Measurements from ENCODE around the gene BAK1.

The BAK1 gene

GRCh38 chr6:33607126-33607783 lies 27.2 kb upstream of the BAK1 start:
- Histone ChIP-seq H3K36me3 (replicated peaks) (no peaks in the 10 kb centered on the region), H3K4me3 (ENCODE audit: low read depth, low read length) (no peak overlapping the region), H3K27me3 (replicated peaks) (no peaks in the 10 kb centered on the region), H3K27ac (no peak overlapping the region)
- in situ Hi-C loops (cut with HindIII; ENCODE audit: low pct_ligation_motif_present, low sequenced_read_pairs), result no loop called here
- TF ChIP-seq, protein P1, sequence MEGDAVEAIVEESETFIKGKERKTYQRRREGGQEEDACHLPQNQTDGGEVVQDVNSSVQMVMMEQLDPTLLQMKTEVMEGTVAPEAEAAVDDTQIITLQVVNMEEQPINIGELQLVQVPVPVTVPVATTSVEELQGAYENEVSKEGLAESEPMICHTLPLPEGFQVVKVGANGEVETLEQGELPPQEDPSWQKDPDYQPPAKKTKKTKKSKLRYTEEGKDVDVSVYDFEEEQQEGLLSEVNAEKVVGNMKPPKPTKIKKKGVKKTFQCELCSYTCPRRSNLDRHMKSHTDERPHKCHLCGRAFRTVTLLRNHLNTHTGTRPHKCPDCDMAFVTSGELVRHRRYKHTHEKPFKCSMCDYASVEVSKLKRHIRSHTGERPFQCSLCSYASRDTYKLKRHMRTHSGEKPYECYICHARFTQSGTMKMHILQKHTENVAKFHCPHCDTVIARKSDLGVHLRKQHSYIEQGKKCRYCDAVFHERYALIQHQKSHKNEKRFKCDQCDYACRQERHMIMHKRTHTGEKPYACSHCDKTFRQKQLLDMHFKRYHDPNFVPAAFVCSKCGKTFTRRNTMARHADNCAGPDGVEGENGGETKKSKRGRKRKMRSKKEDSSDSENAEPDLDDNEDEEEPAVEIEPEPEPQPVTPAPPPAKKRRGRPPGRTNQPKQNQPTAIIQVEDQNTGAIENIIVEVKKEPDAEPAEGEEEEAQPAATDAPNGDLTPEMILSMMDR (IDR thresholded peaks at IDR 0.05; ENCODE audit: low read depth, low read length, missing control alignments), result no peak
- DNase-seq, result no peak

- no peaks in the 10 kb centered on the region for H3K27me3 ChIP-seq (replicated peaks)
- TF ChIP-seq, protein P1 (IDR thresholded peaks at IDR 0.05; ENCODE audit: low read depth, low read length, missing control alignments), result no peak
- no peak for DNase-seq
- H3K4me3 ChIP-seq (ENCODE audit: low read depth, low read length), result no peak overlapping the region
- H3K36me3 ChIP-seq (replicated peaks), result no peaks in the 10 kb centered on the region
- H3K27ac ChIP-seq, result no peak overlapping the region
- in situ Hi-C loops (cut with HindIII; ENCODE audit: low pct_ligation_motif_present, low sequenced_read_pairs), result no loop called here
Observed at GRCh38 chr6:33606642-33607041, 26.6 kb upstream of the BAK1 start.

- no peak for DNase-seq
- H3K27me3 ChIP-seq (replicated peaks), result no peaks in the 10 kb centered on the region
- no peak overlapping the region for H3K4me3 ChIP-seq (ENCODE audit: low read depth, low read length)
- TF ChIP-seq, protein P1 (IDR thresholded peaks at IDR 0.05; ENCODE audit: low read depth, low read length, missing control alignments), result no peak
- no peaks in the 10 kb centered on the region for H3K36me3 ChIP-seq (replicated peaks)
- in situ Hi-C loops (cut with HindIII; ENCODE audit: low pct_ligation_motif_present, low sequenced_read_pairs), result no loop called here
- H3K27ac ChIP-seq, result no peak overlapping the region
Observed at GRCh38 chr6:33604941-33605854, 25.1 kb upstream of the BAK1 start.

DNA sequence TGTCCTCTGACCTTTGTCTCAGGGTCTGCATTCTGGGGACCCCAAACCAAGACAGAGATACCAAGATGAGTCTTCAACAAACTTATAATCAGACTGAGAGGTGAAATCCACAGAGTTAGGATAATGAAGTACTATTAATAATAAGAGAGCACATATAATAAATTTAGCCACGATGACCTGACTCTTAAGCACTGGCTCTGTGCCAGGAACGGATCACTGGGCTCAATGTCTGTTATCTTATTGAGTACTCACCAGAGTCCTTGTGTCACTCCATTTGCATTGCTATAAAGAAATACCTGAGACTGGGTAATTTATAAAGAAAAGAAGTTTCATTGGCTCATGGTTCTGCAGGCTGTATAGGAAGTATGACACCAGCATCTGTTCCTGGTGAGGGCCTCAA lies 22.1 kb upstream of the BAK1 start:
- Histone ChIP-seq H3K4me3 (ENCODE audit: low read depth, low read length) (no peak overlapping the region), H3K36me3 (replicated peaks) (no peaks in the 10 kb centered on the region), H3K27ac (no peak overlapping the region), H3K27me3 (replicated peaks) (no peaks in the 10 kb centered on the region)
- in situ Hi-C loops (cut with HindIII; ENCODE audit: low pct_ligation_motif_present, low sequenced_read_pairs), result no loop called here
- DNase-seq, result no peak
- TF ChIP-seq, protein P1 (IDR thresholded peaks at IDR 0.05; ENCODE audit: low read depth, low read length, missing control alignments), result no peak

DNA sequence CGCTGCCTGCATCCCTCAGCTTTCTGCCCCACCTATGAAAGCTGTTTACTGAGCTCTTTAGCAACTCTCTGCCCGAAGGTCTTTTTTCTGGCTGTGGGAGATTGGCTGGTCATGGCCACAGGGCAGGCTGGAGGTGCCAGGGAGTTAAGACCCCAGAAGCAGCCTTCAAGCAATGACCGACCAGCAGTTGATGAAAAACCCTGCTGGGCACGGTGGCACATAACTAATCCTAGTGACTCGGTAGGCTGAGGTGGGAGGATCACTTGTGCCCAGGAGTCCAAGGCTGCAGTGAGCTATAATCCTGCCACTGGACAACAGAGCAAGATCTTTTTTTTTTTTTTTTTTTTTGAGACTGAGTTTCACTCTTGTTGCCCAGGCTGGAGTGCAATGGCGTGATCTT lies 20.7 kb upstream of the BAK1 start:
- TF ChIP-seq, protein P1 (IDR thresholded peaks at IDR 0.05; ENCODE audit: low read depth, low read length, missing control alignments), result no peak
- H3K27me3 ChIP-seq (replicated peaks), result no peaks in the 10 kb centered on the region
- no peak for DNase-seq
- no peak overlapping the region for H3K27ac ChIP-seq
- in situ Hi-C loops (cut with HindIII; ENCODE audit: low pct_ligation_motif_present, low sequenced_read_pairs), result no loop called here
- H3K36me3 ChIP-seq (replicated peaks), result no peaks in the 10 kb centered on the region
- no peak overlapping the region for H3K4me3 ChIP-seq (ENCODE audit: low read depth, low read length)
